Stimulated activated CD4-positive, alpha-beta T cell treated with anti-CD3 and anti-CD28 coated beads, Interleukin-2, amount 100 ng/mL, for 4 hours (primary cell): ENCODE results near the gene CCDC15.
"Not testable (repeated sequence)": the region's sequence is repeated elsewhere in the genome, so short reads cannot be mapped to it uniquely, and the experiment has no call there.

Experiments used
- DNase-seq: peaks from one replicate; pipeline ENCODE4 v3.0.0-alpha.2; 2020; ENCODE audit warnings: low read depth

CCDC15 gene

GRCh38 chr11:124941703-124942102, 12.3 kb upstream of the CCDC15 start:
- no peak for DNase-seq

- no peak for DNase-seq
Observed at GRCh38 chr11:124942466-124943253, 11.3 kb upstream of the CCDC15 start.

GRCh38 chr11:124943254-124943616, 10.8 kb upstream of the CCDC15 start:
- DNase-seq: no peak

GRCh38 chr11:124943741-124944140, 10.3 kb upstream of the CCDC15 start:
- no peak for DNase-seq

GRCh38 chr11:124944565-124944964, 9.4 kb upstream of the CCDC15 start:
- DNase-seq: no peak

- no peak for DNase-seq
Observed at GRCh38 chr11:124945826-124946225, 8.2 kb upstream of the CCDC15 start.

- DNase-seq: no peak
Observed at GRCh38 chr11:124946735-124947141, 7.3 kb upstream of the CCDC15 start.

- no peak for DNase-seq
Observed at GRCh38 chr11:124950601-124951330, 3.2 kb upstream of the CCDC15 start.

GRCh38 chr11:124951341-124951740, 2.7 kb upstream of the CCDC15 start:
- DNase-seq: no peak

- no peak for DNase-seq
Observed at GRCh38 chr11:124954590-124954955, 571 bp downstream of the CCDC15 start.

- DNase-seq: no peak
Observed at GRCh38 chr11:124955035-124955434, 1.0 kb downstream of the CCDC15 start.

GRCh38 chr11:124961972-124962609, 8.1 kb downstream of the CCDC15 start:
- peak; percentile 11 for DNase-seq

GRCh38 chr11:124968197-124968596, 14.2 kb downstream of the CCDC15 start:
- DNase-seq: not testable (repeated sequence)

- DNase-seq: no peak
Observed at GRCh38 chr11:124970925-124971324, 16.9 kb downstream of the CCDC15 start.

GRCh38 chr11:124971810-124972209, 17.8 kb downstream of the CCDC15 start:
- DNase-seq: no peak

- no peak for DNase-seq
Observed at GRCh38 chr11:124976531-124976930, 22.5 kb downstream of the CCDC15 start.

GRCh38 chr11:124977006-124977405, 23.0 kb downstream of the CCDC15 start:
- DNase-seq: no peak

GRCh38 chr11:124978316-124978715, 24.3 kb downstream of the CCDC15 start:
- no peak for DNase-seq

- DNase-seq: no peak
Observed at GRCh38 chr11:124982043-124982442, 28.0 kb downstream of the CCDC15 start.

- no peak for DNase-seq
Observed at GRCh38 chr11:124983674-124984511, 29.9 kb downstream of the CCDC15 start.

GRCh38 chr11:124984512-124984854, 30.5 kb downstream of the CCDC15 start:
- no peak for DNase-seq

- DNase-seq: no peak
Observed at GRCh38 chr11:124987096-124987495, 33.1 kb downstream of the CCDC15 start.
